GM12878 (cell line): ENCODE data around the gene PGA3. TPM values are rescaled to one million over a fixed set of nuclear protein-coding genes. Genes with fewer than 3 reads are reported as not detected.

Source experiments
- ATAC-seq: fragments of 200-7000 bp; cut with Tn5 transposase; 3 replicates; pipeline ENCODE4 v1.9.1; 2020; ENCODE audit warnings: mild to moderate bottlenecking, moderate library complexity
- BruUV-seq: library from RNA; stranded (reverse); fragments of 400-500 nt; replicated peaks from 2 replicates; lab custom pipeline; 2021; lab: Mats Ljungman, UMichigan
- CTCF ChIA-PET: fragments of 300-600 bp; sonication (Branson Sonifier 250); formaldehyde crosslinking; extraction: SDS; loops from one replicate; lab custom pipeline; 2021; ENCODE audit warnings: inconsistent platforms; lab: Yijun Ruan, JAX
- POLR2A ChIA-PET: fragments of 350-600 bp; formaldehyde crosslinking; extraction: SDS; loops from one replicate; lab custom pipeline; 2021; ENCODE audit warnings: inconsistent platforms; lab: Charles Lee
- RAD21 ChIA-PET: fragments of 300-600 bp; sonication (Branson Sonifier 250); formaldehyde crosslinking; loops from one replicate; lab custom pipeline; 2023; ENCODE audit warnings: antibody characterized with exemption; ENCODE audit not compliant: unreplicated experiment; lab: Charles Lee
- SMC1A ChIA-PET: fragments of 300-600 bp; sonication (Branson Sonifier 250); formaldehyde crosslinking; loops from one replicate; lab custom pipeline; 2023; ENCODE audit not compliant: unreplicated experiment, uncharacterized antibody; lab: Charles Lee
- DNase-seq: peaks from one replicate; pipeline ENCODE4 v3.0.0-alpha.2; 2011; ENCODE audit warnings: low read depth, low spot score
- FAIRE-seq: peaks from 3 replicates; lab custom pipeline; 2011; peaks lifted over from hg19 to GRCh38; lab: Jason Lieb, UNC
- H2AFZ ChIP-seq: 2 replicates; pipeline ENCODE4 v1.6.0; 2011; ENCODE audit warnings: low read depth, low read length, control low read depth; ENCODE audit not compliant: control insufficient read depth
- H3K27ac ChIP-seq: 2 replicates; pipeline ENCODE4 v1.5.1; 2011; ENCODE audit warnings: control low read depth; ENCODE audit not compliant: control insufficient read depth, insufficient read depth
- H3K27me3 ChIP-seq, 2 experiments: replicated peaks in 1 of 2; 2 replicates each; pipeline versions ENCODE4 v1.6.0 to v1.6.1; 2011; ENCODE audit warnings: low read length in 1 of 2; ENCODE audit not compliant: control insufficient read depth in 2 of 2, insufficient read depth in 2 of 2
- H3K36me3 ChIP-seq, 2 experiments: 2 replicates each; pipeline ENCODE4 v1.5.1; 2011; ENCODE audit warnings: low read length in 1 of 2; ENCODE audit not compliant: control insufficient read depth in 2 of 2, insufficient read depth in 2 of 2
- H3K4me1 ChIP-seq: 2 replicates; pipeline ENCODE4 v1.6.1; 2011; ENCODE audit warnings: mild to moderate bottlenecking, low read length, moderate library complexity, mixed read lengths; ENCODE audit not compliant: control insufficient read depth, insufficient read depth
- H3K4me2 ChIP-seq: 2 replicates; pipeline ENCODE4 v1.6.0; 2011; ENCODE audit warnings: control low read depth; ENCODE audit not compliant: control insufficient read depth, insufficient read depth
- H3K4me3 ChIP-seq: fragments of 200-600 bp; sonication (generic); 2 replicates; pipeline ENCODE4 v1.5.1; 2016
- H3K79me2 ChIP-seq: 2 replicates; pipeline ENCODE4 v1.6.0; 2011; ENCODE audit warnings: low read length; ENCODE audit not compliant: control insufficient read depth, insufficient read depth
- H3K9ac ChIP-seq: 2 replicates; pipeline ENCODE4 v1.8.0; 2011; ENCODE audit warnings: low read length, control low read depth, mixed read lengths; ENCODE audit not compliant: control insufficient read depth, insufficient read depth
- H3K9me3 ChIP-seq: replicated peaks from 3 replicates; pipeline ENCODE4 v1.5.1; 2011; ENCODE audit warnings: mild to moderate bottlenecking, low read length; ENCODE audit not compliant: control insufficient read depth, insufficient read depth
- H4K20me1 ChIP-seq: 2 replicates; pipeline ENCODE4 v1.6.0; 2011; ENCODE audit not compliant: control insufficient read depth, insufficient read depth
- BMI1 ChIP-seq: fragments of 450-650 bp; IDR thresholded peaks from 2 replicates; pipeline ENCODE4 v1.6.1; 2016; ENCODE audit warnings: mild to moderate bottlenecking, moderate library complexity, borderline replicate concordance
- CBX3 ChIP-seq: fragments of 200-600 bp; sonication (generic); IDR thresholded peaks from 2 replicates; pipeline ENCODE4 v1.6.1; 2016; ENCODE audit warnings: low read depth, borderline replicate concordance
- ESRRA ChIP-seq: IDR thresholded peaks from 2 replicates; pipeline ENCODE4 v1.6.1; 2012; ENCODE audit warnings: mild to moderate bottlenecking, low read length, improper control_type of control experiment
- ETV6 ChIP-seq, 2 experiments: fragments of 450-650 bp in 1 of 2; IDR thresholded peaks in 1 of 2; conservative IDR thresholded peaks in 1 of 2; 2 replicates each; pipeline ENCODE4 v1.6.1; 2014; ENCODE audit warnings: antibody characterized with exemption in 1 of 2, borderline replicate concordance in 1 of 2, low read depth in 1 of 2, mild to moderate bottlenecking in 1 of 2, moderate library complexity in 1 of 2
- EZH2 ChIP-seq: IDR thresholded peaks from 2 replicates; pipeline ENCODE4 v1.6.1; 2012; ENCODE audit warnings: low read depth, mild to moderate bottlenecking, control low read depth, inconsistent platforms, low read length, borderline replicate concordance; ENCODE audit not compliant: control insufficient read depth
- FOXM1 ChIP-seq: IDR thresholded peaks from 2 replicates; pipeline ENCODE4 v1.6.1; 2012; ENCODE audit warnings: low read depth, mild to moderate bottlenecking, inconsistent platforms, low read length, moderate library complexity
- HCFC1 ChIP-seq: fragments of 150-350 bp; IDR thresholded peaks from 2 replicates; pipeline ENCODE4 v1.6.1; 2014; ENCODE audit warnings: low read length
- IKZF2 ChIP-seq, 2 experiments: fragments of 450-650 bp; IDR thresholded peaks; 2 replicates each; pipeline ENCODE4 v1.6.1; 2017; ENCODE audit warnings: mild to moderate bottlenecking in 2 of 2, moderate library complexity in 2 of 2
- NFYA ChIP-seq: IDR thresholded peaks from 2 replicates; pipeline ENCODE4 v1.6.1; 2011; ENCODE audit warnings: low read depth, mild to moderate bottlenecking, low read length, improper control_type of control experiment, borderline replicate concordance
- NR2C1 ChIP-seq: fragments of 450-650 bp; IDR thresholded peaks from 2 replicates; pipeline ENCODE4 v1.6.1; 2017; ENCODE audit warnings: antibody characterized with exemption, mild to moderate bottlenecking, moderate library complexity
- NR2F1 ChIP-seq: fragments of 450-650 bp; conservative IDR thresholded peaks from 2 replicates; pipeline ENCODE4 v1.6.1; 2017; ENCODE audit warnings: mild to moderate bottlenecking
- POLR2A ChIP-seq: IDR thresholded peaks from 2 replicates; pipeline ENCODE4 v1.6.1; 2011; ENCODE audit warnings: low read depth, mild to moderate bottlenecking, low read length
- RB1 ChIP-seq: fragments of 450-650 bp; formaldehyde crosslinking; IDR thresholded peaks from 2 replicates; pipeline ENCODE4 v1.6.1; 2017; ENCODE audit warnings: mild to moderate bottlenecking, borderline replicate concordance
- SIX5 ChIP-seq: IDR thresholded peaks from 2 replicates; pipeline ENCODE4 v1.6.1; 2011; ENCODE audit warnings: mild to moderate bottlenecking, low read depth, low read length, moderate library complexity; ENCODE audit not compliant: severe bottlenecking
- SMAD5 ChIP-seq: IDR thresholded peaks from 2 replicates; pipeline ENCODE4 v1.6.1; 2016; ENCODE audit warnings: antibody characterized with exemption, low read depth
- SRF ChIP-seq, 2 experiments: IDR thresholded peaks; 2 replicates each; pipeline ENCODE4 v1.6.1; 2011; ENCODE audit warnings: low read depth in 2 of 2, low read length in 2 of 2, mild to moderate bottlenecking in 1 of 2, moderate library complexity in 1 of 2
- ZNF274 ChIP-seq: IDR thresholded peaks from one replicate; pipeline ENCODE4 v1.8.0; 2011; ENCODE audit not compliant: insufficient read length, insufficient read depth
- ZSCAN29 ChIP-seq: fragments of 450-650 bp; IDR thresholded peaks from 2 replicates; pipeline ENCODE4 v1.6.1; 2017; ENCODE audit warnings: mild to moderate bottlenecking, moderate library complexity
- WGBS: methylation state at CpG from one replicate; pipeline ENCODE4 v1.1.6; 2016; ENCODE audit warnings: low lambda C conversion rate; ENCODE audit not compliant: insufficient replicate concordance, insufficient coverage; ENCODE audit errors: missing lambda C conversion rate; 5-methylcytosine and 5-hydroxymethylcytosine counted together
- in situ Hi-C: fragments of 300-500 bp; cut with MboI; formaldehyde crosslinking; loops from 9 replicates; pipeline ENCODE4 v1.14.3; 2018; ENCODE audit warnings: mixed read lengths
- intact Hi-C: fragments of 100-400 bp; cut with micrococcal nuclease; formaldehyde crosslinking; loops from one replicate; pipeline ENCODE4 v1.14.2; 2022; ENCODE audit not compliant: unreplicated experiment
- polyA plus RNA-seq, 11 experiments: library from polyadenylated mRNA; depleted of rRNA in 4 of 11; unstranded in 6 of 11; stranded (reverse) in 5 of 11; fragments of >200 nt; fragmentation: Nextera tagmentation in 4 of 11; fragmentation: Illumina TruSeq in 1 of 11; extraction: Ambion mirVana in 4 of 11; extraction: Trizol in 1 of 11; gene quantifications; 1 replicate in 1 of 11; 2 replicates in 10 of 11; pipeline versions ENCODE4 v1.2.1 to v1.2.3, GENCODE V29; 2011 to 2016; ENCODE audit warnings: inconsistent platforms in 2 of 11, missing spikeins in 2 of 11, low read depth in 1 of 11
- total RNA-seq, 4 experiments: library from RNA; depleted of rRNA in 3 of 4; stranded (reverse); fragments of >200 nt in 3 of 4; fragmentation: Illumina TruSeq in 1 of 4; extraction: Trizol in 1 of 4; gene quantifications; 2 replicates each; pipeline versions ENCODE4 v1.2.1 to v1.2.3, GENCODE V29; 2013 to 2021
- TF ChIP-seq, protein P1 (sequence below): fragments of 150-350 bp; IDR thresholded peaks from 2 replicates; pipeline ENCODE4 v1.6.1; 2016; ENCODE audit warnings: low read depth, low read length

Gene PGA3
- total and polyA plus RNA-seq, 10 of the 15 experiments (the other 5 are each of a cell fraction or from before 2014, with no cell fraction given), result not detected

DNA sequence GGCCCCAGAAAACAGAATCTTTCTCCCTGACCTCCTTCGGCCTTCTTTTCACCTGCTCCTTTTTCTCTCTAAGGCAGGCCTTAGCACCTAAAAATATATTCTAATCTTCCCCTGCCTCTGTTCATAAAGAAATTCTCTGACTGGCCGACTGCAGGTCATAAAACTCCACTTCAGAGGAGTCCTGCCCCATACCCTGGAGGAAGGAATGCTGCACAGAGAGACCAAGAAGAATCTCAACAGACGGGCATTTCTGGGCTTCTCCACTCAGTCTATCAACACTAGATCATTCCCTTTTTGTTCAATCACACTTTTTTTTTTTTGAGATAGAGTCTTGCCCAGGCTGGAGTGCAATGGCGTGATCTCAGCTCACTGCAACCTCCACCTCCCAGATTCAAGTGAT lies 19.7 kb upstream of the PGA3 start:
- in situ Hi-C loops, result loop anchor here (5.0 kb wide), 1 partner anchor 346 kb away; no protein-coding TSS in a partner anchor
- RAD21 ChIA-PET, result no interaction called here

More for the DNA sequence above, 19.7 kb upstream of the PGA3 start:
- TF ChIP-seq BMI1 (no peak), ETV6 (conservative IDR thresholded peaks at IDR 0.05 in 1 of 2, IDR thresholded peaks at IDR 0.05 in 1 of 2; ENCODE audit: borderline replicate concordance in 1 of 2, low read depth in 1 of 2) (no peak), NR2F1 (no peak), FOXM1 (no peak), SRF (IDR thresholded peaks at IDR 0.05; ENCODE audit: low read depth in 2 of 2, low read length in 2 of 2) (no peak), NFYA (no peak), SMAD5 (no peak), HCFC1 (no peak), EZH2 (no peak), IKZF2 (IDR thresholded peaks at IDR 0.05) (no peak), ZNF274 (no peak), NR2C1 (no peak), ZSCAN29 (no peak), RB1 (no peak), POLR2A (no peak), ESRRA (no peak), SIX5 (no peak), CBX3 (no peak)
- TF ChIP-seq, protein P1, sequence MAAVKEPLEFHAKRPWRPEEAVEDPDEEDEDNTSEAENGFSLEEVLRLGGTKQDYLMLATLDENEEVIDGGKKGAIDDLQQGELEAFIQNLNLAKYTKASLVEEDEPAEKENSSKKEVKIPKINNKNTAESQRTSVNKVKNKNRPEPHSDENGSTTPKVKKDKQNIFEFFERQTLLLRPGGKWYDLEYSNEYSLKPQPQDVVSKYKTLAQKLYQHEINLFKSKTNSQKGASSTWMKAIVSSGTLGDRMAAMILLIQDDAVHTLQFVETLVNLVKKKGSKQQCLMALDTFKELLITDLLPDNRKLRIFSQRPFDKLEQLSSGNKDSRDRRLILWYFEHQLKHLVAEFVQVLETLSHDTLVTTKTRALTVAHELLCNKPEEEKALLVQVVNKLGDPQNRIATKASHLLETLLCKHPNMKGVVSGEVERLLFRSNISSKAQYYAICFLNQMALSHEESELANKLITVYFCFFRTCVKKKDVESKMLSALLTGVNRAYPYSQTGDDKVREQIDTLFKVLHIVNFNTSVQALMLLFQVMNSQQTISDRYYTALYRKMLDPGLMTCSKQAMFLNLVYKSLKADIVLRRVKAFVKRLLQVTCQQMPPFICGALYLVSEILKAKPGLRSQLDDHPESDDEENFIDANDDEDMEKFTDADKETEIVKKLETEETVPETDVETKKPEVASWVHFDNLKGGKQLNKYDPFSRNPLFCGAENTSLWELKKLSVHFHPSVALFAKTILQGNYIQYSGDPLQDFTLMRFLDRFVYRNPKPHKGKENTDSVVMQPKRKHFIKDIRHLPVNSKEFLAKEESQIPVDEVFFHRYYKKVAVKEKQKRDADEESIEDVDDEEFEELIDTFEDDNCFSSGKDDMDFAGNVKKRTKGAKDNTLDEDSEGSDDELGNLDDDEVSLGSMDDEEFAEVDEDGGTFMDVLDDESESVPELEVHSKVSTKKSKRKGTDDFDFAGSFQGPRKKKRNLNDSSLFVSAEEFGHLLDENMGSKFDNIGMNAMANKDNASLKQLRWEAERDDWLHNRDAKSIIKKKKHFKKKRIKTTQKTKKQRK, result no peak
- Histone ChIP-seq H3K4me3 (no peak overlapping the region), H3K9ac (no peak overlapping the region), H3K4me2 (no peak overlapping the region), H3K9me3 (no peaks in the 10 kb centered on the region), H3K79me2 (no peaks in the 10 kb centered on the region), H3K27ac (no peak overlapping the region), H3K4me1 (no peaks in the 10 kb centered on the region), H4K20me1 (no peaks in the 10 kb centered on the region), H3K36me3 (no peaks in the 10 kb centered on the region), H3K27me3 (no peaks in the 10 kb centered on the region), H2AFZ (no peak overlapping the region)
- ChIA-PET POLR2A (interaction anchor here (1.1 kb wide), 1 partner anchor 16 kb away, joined by 3 read pairs; no protein-coding TSS in a partner anchor), SMC1A (interaction anchor here (0.9 to 1.4 kb wide), 2 partner anchors 54 to 205 kb away, joined by 3 to 5 read pairs; no protein-coding TSS in a partner anchor), CTCF (interaction anchor here (1.4 kb wide), 1 partner anchor 54 kb away, joined by 3 read pairs; no protein-coding TSS in a partner anchor)
- 36% methylated on average over 4 of the region's 4 CpGs for WGBS
- intact Hi-C loops, result no loop called here
- FAIRE-seq, result no peak
- no TSS peak for BruUV-seq
- ATAC-seq, result no peak
- no peak for DNase-seq
